GM10266 (cell line): ENCODE measurements around the gene RPS24.

Experiments
- DNase-seq: peaks from one replicate; pipeline ENCODE4 v3.0.0; 2012; ENCODE audit errors: extremely low spot score
- TF ChIP-seq, protein P1 (sequence below): IDR thresholded peaks from 2 replicates; pipeline ENCODE4 v1.5.1; 2012; ENCODE audit warnings: mild to moderate bottlenecking, low read depth; ENCODE audit not compliant: control insufficient read depth, insufficient read depth; ENCODE audit errors: missing control alignments

RPS24 gene

DNA sequence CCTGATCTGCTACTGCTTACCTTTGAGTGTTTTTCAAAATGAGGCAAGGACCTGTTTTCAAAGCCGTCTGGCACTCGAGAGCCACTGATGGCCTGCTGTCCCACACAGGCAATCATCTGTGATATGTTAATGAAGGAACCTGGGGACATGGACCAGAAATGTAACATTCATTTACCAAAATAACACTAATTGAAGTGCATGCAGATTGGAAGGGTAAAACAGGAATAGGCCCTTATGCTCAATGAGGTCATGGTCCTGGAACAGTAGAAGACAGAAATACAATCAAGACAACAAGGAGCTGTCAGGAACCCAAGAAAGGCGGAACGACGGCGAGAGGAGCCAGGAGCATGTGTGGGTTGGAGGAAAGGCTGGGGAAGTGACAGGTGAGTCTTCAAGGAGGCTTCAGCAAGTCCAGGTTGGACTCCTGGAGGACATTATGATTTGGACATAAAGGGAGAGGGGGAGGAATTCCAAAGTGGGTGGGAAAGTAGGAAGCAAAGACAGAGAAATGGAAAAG is 32.6 kb upstream of the RPS24 start:
- TF ChIP-seq, protein P1, sequence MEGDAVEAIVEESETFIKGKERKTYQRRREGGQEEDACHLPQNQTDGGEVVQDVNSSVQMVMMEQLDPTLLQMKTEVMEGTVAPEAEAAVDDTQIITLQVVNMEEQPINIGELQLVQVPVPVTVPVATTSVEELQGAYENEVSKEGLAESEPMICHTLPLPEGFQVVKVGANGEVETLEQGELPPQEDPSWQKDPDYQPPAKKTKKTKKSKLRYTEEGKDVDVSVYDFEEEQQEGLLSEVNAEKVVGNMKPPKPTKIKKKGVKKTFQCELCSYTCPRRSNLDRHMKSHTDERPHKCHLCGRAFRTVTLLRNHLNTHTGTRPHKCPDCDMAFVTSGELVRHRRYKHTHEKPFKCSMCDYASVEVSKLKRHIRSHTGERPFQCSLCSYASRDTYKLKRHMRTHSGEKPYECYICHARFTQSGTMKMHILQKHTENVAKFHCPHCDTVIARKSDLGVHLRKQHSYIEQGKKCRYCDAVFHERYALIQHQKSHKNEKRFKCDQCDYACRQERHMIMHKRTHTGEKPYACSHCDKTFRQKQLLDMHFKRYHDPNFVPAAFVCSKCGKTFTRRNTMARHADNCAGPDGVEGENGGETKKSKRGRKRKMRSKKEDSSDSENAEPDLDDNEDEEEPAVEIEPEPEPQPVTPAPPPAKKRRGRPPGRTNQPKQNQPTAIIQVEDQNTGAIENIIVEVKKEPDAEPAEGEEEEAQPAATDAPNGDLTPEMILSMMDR: no peak
- no peak for DNase-seq

DNA sequence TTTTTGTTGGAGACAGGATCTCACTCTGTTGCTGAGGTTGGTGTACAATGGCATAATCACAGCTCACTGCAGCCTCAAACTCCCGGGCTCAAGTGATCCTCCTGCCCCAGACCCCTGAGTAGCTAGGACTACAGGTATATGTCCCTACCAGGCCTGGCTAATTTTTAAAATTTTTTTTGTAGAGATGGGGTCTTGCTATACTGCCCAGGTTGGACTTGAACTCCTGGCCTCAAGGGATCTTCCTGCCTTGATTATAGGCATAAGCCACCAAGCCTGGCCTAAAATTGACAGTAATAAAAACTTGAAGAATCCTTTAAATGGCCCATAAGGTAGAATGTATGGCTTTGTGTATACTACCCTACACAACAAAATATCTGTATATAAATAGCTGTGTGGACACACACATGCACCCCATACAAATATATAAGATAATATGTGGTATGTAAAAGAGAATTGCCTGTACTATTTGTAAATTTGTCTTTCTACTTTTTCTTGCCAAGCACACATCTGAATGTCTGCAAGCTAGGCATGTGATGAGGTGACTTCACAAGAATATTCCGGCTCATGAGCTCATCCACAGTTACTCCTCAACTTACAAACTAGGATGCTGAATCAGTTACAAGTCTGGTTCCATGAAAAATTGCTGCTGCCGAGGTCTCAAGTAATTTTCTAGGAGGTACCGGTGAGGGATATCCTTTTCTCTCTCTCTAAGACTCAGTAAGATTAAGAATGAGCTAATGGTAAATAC is 30.9 kb upstream of the RPS24 start:
- TF ChIP-seq, protein P1: no peak
- DNase-seq: no peak

DNA sequence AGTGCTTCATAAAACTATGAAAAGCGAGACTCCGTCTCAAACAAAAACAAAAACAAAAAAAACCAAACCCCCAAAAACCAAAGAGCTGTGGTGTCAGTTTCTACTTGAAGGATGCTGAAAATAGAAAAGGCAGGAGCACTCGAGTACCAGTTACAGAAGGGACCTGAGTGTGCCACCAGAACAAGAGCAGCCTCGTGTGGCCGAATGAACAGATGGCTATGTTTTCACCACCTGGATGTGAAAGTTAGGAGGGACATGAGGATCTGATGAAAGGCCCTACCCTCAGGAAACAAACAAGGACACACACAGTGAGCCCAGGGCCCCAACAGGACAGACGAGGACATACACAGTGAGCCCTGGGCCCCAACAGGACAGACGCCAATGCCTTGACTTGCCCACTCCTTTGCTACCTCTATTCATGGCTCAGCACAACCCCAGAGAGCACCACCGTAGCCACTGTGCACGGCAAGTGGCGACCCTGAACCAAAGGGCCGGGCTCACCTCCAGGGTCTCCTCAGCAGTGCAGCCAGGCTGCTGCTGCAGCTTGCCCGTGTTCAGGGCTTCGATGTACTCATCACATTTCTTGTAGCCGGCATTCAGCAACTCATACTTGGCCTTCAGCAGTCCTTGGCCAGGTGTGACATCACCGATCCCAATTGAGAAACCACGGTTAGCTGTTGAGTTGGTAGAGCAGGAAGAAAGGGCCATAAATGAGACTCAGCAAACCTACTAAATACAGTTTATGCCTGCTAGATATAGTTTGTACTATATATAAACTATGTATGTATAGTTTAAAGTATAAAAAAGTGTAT is 29.2 kb upstream of the RPS24 start:
- TF ChIP-seq, protein P1: no peak
- DNase-seq: no peak

DNA sequence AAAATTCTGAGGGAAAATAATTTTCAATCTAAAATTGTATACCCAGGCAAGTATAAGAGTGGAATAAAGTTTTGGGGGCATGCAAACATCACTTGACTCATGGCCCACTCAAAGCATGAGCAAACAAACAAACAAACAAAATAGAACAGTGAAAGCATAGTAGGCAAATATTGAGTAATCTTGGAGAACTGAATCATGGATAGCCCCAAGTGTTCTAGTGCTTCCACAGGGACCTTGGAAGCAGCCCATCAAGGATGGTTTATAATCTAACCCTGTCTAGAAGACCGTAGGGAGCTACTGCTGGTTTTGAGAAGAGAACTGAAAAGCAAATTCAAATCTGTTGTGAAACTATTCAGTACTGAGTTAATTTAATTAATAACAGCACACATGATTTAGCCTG is 26.5 kb upstream of the RPS24 start:
- DNase-seq: no peak
- TF ChIP-seq, protein P1: no peak

DNA sequence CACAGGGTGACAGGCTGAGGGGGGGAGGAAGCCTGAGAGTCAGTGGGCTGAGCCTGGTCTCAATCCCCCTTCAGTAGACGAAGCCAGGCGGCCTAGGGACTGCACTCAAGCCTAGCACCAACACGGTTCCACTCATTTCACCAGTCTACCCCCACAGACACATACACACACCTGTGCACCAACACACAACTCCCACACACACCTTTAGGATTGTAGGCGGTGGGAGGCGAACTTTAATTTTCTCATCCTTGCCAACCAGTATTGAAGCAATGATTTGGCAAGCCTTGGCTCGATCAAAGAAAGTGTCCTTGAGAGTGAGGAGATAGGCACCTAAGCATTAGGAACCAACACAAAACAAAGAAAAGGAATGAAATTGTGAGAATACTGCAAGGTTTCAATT is 24.0 kb upstream of the RPS24 start:
- no peak for DNase-seq
- TF ChIP-seq, protein P1: no peak

DNA sequence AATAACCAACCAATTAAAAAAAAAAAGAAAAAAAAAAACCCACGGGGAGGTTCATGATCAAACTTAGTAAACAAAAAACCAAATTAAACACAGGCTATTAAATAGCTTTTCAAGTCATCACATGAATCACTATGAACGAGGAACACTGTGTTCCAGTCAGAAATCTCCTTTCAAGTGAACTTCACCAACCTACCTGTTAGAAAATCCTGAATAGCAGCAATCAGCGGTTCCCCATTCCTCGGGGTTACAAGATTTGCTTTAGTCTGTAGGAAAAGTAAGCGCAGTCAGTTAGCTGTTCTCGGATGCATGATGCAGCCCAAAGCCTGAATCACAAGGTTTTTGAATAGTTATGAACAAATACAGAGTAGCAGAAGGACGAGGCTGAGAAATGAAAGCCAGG is 23.4 kb upstream of the RPS24 start:
- TF ChIP-seq, protein P1: no peak
- no peak for DNase-seq

DNA sequence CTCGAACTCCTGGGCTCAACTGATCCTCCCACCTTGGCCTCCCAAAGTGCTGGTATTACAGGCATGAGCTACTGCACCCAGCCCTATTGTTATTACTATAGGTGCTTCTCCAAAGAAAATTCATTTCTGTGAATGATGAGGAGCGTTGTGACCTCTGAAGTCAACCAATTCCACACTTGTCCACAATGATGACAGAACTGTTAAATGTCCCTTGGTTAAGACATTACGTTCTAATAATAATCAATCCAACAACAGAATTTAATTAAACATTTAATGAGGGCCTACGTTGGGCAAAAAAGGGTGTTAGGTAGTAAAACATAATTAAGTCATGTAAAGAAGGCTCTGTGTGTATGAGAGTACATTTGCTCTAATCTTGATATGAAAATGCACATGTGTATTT is 22.6 kb upstream of the RPS24 start:
- no peak for DNase-seq
- TF ChIP-seq, protein P1: no peak
